Frontal cortex (tissue), 4 donors: Measurements from ENCODE around the gene CUL3. TPM values are rescaled to one million over a fixed set of nuclear protein-coding genes. Genes with fewer than 3 reads are reported as not detected.
"Not testable (repeated sequence)": the region's sequence is repeated elsewhere in the genome, so short reads cannot be mapped to it uniquely, and the experiment has no call there.

ENCODE experiments used
- DNase-seq, 2 donors: peaks; one replicate each; pipeline ENCODE4 v3.0.0; 2012; ENCODE audit warnings: low spot score in 2 of 2
- FAIRE-seq: peaks from 2 replicates; lab custom pipeline; 2012; peaks lifted over from hg19 to GRCh38; lab: Jason Lieb, UNC
- total RNA-seq: library from RNA; depleted of rRNA; stranded (reverse); fragments of >200 nt; gene quantifications from one replicate; pipeline ENCODE4 v1.2.3, GENCODE V29; 2014
- donor health status: control.
- donor health status: control.
- donor health status: control.

The CUL3 gene
- total RNA-seq, 1 donor from 2014 or later, result 95.0 TPM

GRCh38 chr2:224584111-224584784, 915 bp downstream of the CUL3 start:
- FAIRE-seq (no peak), DNase-seq (no peak)

DNA sequence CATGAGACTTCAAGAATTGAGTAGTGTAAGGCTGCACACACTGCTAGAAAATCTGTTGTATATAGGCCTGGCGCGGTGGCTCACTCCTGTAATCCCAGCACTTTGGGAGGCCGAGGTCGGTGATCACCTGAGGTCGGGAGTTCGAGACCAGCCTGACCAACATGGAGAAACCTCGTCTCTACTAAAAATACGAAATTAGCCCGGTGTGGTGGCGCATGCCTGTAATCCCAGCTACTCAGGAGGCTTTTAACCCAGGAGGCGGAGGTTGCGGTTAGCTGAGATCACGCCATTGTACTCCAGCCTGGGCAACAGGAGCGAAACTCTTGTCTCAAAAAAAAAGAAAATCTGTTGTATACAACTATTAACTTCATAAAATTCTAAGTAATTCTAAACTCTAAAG, 2.1 kb downstream of the CUL3 start:
- not testable (repeated sequence) for DNase-seq, FAIRE-seq

- DNase-seq (no peak), FAIRE-seq (no peak)
These were observed 4.9 kb downstream of the CUL3 start for GRCh38 chr2:224580248-224580647.

DNA sequence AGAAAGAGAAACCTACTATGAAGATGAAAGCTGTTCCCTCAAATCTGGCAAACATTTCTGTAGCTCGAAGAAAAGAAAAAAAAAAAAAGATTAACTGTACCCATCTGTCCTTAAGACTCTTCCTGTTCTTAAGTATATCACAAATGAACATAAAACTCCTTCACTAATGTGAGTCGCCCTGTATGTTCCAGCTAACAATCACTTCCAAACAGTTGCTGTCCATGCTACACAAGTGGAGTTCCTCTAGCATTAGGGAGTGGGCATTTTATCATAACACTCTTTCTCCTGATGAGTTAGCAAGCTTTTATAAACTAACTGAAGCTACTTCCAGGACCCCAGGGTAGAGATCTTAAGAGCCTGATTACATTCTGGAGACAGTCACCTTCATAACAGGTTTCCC, 5.8 kb downstream of the CUL3 start:
- no peak for FAIRE-seq
- no peak for DNase-seq

DNA sequence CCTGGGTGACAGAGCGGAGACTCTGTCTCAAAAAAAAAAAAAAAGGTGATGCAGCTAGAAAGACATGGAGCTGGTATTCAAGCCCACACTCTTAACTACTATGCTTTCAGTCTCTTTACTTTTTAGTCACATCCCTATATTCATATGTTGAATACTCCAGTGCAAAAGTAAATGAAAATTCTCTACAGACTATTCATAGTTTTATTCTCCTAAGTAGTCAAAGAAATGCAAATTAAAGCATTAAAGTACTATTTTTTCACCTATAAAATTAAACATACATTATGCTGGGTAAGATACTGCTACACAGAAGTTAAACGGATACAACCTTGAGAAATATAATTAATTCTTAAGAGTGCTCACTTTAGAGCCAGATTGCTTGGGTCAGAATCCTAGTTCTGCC, 7.6 kb downstream of the CUL3 start:
- FAIRE-seq (no peak), DNase-seq (no peak)

DNA sequence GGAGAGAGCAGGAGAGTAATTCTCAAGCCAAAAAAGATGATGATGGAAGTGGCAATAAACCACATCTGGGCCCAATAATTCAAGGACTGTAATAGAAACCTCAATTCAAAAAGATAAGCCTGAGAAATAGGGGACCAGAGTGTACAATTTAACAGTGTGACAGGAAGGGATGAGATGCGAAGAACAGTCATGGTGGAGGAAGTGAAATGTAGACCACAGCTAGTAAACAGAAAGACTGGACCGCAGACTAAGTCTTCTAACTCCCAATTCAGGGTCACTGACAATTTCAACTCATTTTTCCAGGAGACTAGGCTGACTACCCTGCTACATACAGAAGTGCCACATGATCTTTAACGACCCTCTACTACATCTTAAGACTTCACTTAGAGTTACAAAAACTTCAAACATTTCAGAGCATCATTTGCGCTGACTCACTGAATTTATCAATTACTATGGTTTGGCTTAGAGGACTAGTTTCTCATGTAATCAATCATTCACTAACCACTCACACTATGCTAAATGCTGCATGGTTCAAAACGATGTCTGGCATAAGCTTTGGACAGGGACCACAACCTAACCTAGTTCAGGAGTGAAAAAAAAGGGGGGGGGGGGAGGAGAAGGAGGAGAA, 9.0 kb downstream of the CUL3 start:
- FAIRE-seq (no peak), DNase-seq (no peak)

- no peak for FAIRE-seq
- no peak for DNase-seq
These were observed 10.6 kb downstream of the CUL3 start for GRCh38 chr2:224574423-224575084.

- DNase-seq (no peak), FAIRE-seq (no peak)
These were observed 11.4 kb downstream of the CUL3 start for GRCh38 chr2:224573724-224574123.

DNA sequence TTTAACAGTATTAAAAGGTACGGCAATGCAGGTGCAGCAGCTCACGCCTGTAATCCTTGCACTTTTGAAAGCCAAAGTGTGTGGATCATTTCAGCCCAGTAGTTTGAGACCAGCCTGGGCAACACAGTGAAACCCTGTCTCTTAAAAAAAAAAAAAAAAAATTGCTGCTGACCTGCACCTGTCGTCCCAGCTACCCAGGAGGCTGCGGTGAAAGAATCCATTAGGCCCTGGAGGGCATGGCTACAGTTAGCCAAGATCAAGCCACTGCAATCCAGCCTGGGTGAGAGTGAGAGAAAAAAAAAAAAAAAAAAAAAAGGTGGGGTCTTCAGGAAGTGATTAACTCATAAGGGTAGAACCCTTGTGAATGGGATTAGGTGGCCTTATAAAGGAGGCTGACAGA, 12.8 kb downstream of the CUL3 start:
- DNase-seq (no peak), FAIRE-seq (no peak)

GRCh38 chr2:224570328-224570993, 14.7 kb downstream of the CUL3 start:
- FAIRE-seq, result no peak
- DNase-seq, result no peak

DNA sequence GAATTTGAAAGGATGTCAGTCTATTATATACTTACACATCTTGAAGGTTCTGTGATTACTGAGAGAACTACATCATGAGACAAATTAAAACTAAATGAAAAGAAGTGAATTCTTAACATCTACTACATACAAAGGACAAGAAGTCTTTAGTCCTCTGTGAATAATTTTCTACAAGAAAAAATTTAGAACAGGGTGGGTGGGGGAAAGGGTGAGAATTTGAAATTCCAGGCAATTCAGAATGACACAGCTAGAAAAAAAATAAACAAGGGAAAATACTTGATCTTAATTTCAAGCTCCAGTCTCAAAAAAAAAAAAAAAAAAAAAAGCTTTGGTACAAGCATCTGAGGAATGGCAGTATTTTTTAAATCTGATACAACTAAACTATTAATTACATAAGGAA, 15.5 kb downstream of the CUL3 start:
- FAIRE-seq (no peak), DNase-seq (no peak)

- DNase-seq, result no peak
- no peak for FAIRE-seq
These were observed 19.6 kb downstream of the CUL3 start for GRCh38 chr2:224565452-224566035.

GRCh38 chr2:224563537-224563936, 21.6 kb downstream of the CUL3 start:
- FAIRE-seq, result no peak

GRCh38 chr2:224562831-224563230, 22.3 kb downstream of the CUL3 start:
- DNase-seq (no peak), FAIRE-seq (no peak)

More at GRCh38 chr2:224563537-224563936, 21.6 kb downstream of the CUL3 start:
- no peak for DNase-seq

DNA sequence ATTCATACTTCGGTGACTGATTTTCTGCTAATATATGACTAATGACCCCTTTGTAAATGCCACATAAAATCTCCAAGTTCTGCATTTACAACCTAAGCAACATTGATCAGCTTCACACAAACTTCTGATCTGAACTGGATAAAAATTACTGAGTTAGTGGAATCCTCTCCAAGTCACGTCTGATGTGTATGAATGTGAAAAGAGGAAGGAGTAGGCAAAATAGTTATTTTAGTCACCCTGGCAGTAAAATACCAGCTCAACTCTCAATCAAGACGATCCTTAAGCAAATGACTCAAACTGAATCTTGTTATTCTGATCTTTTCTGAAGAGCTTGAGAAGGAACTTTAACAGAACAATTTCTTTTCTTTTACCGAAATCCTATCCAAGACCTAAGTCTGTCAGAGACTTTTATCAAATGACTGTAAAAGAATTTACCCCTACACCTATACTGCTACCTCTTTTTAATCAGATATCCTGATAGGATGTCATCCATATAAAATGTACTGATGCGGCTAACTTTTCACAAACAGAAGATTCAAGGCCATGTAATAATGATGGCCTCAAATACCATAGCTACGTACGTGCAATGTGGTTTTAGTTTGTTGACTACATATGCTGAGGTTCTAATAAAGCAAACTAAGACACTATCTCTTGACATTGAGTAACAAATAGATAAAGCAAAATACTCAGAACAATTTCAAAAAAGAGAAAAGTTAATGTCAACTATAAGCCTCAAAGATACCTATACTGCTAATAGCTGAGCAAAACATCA, 23.7 kb downstream of the CUL3 start:
- no peak for DNase-seq
- FAIRE-seq, result no peak

- FAIRE-seq (no peak), DNase-seq (no peak)
These were observed 24.6 kb downstream of the CUL3 start for GRCh38 chr2:224560549-224560948.

GRCh38 chr2:224557610-224558009, 27.6 kb downstream of the CUL3 start:
- no peak for DNase-seq
- no peak for FAIRE-seq

- no peak for FAIRE-seq
- DNase-seq, result no peak
These were observed 28.8 kb downstream of the CUL3 start for GRCh38 chr2:224556381-224556780.

DNA sequence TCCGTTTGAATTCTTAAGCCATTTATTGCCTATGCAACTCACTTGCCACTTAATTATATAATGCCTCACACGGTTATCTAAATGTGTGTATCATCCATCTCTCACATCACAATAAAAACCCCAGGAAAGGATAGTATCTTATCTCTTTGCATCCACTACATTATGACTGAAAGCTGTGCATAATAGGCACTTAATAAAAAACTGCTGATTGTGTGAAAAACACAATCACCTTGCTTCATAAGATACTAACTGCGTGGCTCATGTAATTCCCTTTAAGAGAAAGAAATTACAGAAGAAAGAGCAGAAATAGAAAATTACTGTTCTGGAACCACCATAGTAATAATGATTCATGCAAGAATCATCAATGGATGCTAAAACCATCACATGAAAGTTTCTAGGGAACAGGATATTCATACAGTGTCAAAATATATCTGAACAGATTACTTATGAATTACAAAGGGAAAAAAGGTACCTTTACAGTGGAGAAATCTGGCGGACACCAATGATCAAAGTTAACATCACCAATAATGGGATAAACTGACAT, 29.3 kb downstream of the CUL3 start:
- FAIRE-seq (no peak), DNase-seq (no peak)
